HEK293 (cell line): ENCODE measurements around the gene HERC2.

Experiments
- BCL11A ChIP-seq: fragments of 450-650 bp; formaldehyde crosslinking; IDR thresholded peaks from 2 replicates; pipeline ENCODE4 v1.5.1; 2016; ENCODE audit warnings: low read depth, missing biosample characterization, missing genetic modification characterization
- CTCF ChIP-seq: fragments of 450-650 bp; formaldehyde crosslinking; IDR thresholded peaks from 2 replicates; pipeline ENCODE4 v1.5.1; 2016; ENCODE audit warnings: missing biosample characterization, missing genetic modification characterization
- TCF7L2 ChIP-seq: IDR thresholded peaks from 2 replicates; pipeline ENCODE4 v1.6.1; 2011; ENCODE audit warnings: low read depth, mild to moderate bottlenecking, inconsistent platforms, low read length, moderate library complexity, borderline replicate concordance
- ZBTB20 ChIP-seq: fragments of 450-650 bp; formaldehyde crosslinking; IDR thresholded peaks from 2 replicates; pipeline ENCODE4 v1.5.1; 2016; ENCODE audit warnings: missing biosample characterization, missing genetic modification characterization
- ZNF146 ChIP-seq: fragments of 450-650 bp; formaldehyde crosslinking; IDR thresholded peaks from 2 replicates; pipeline ENCODE4 v1.5.1; 2016; ENCODE audit warnings: missing biosample characterization, missing genetic modification characterization
- ZNF184 ChIP-seq: fragments of 450-650 bp; IDR thresholded peaks from 2 replicates; pipeline ENCODE4 v1.5.1; 2018; ENCODE audit warnings: missing biosample characterization, mild to moderate bottlenecking, missing genetic modification characterization
- ZNF274 ChIP-seq, 2 experiments: fragments of 200-500 bp in 1 of 2; fragments of 450-650 bp in 1 of 2; sonication (Bioruptor generic) in 1 of 2; formaldehyde crosslinking in 1 of 2; IDR thresholded peaks; 2 replicates each; pipeline versions ENCODE4 v1.5.1 to v1.6.1; 2014 to 2016; ENCODE audit warnings: borderline replicate concordance in 1 of 2, inconsistent platforms in 1 of 2, low read length in 1 of 2, missing biosample characterization in 1 of 2, missing genetic modification characterization in 1 of 2
- ZNF501 ChIP-seq: fragments of 450-650 bp; formaldehyde crosslinking; IDR thresholded peaks from 2 replicates; pipeline ENCODE4 v1.5.1; 2016; ENCODE audit warnings: missing biosample characterization, missing genetic modification characterization
- ZNF677 ChIP-seq: fragments of 450-650 bp; IDR thresholded peaks from 2 replicates; pipeline ENCODE4 v1.5.0; 2018; ENCODE audit warnings: missing biosample characterization, mild to moderate bottlenecking, missing genetic modification characterization, moderate library complexity
- ZNF707 ChIP-seq: fragments of 450-650 bp; formaldehyde crosslinking; IDR thresholded peaks from 2 replicates; pipeline ENCODE4 v1.5.1; 2016; ENCODE audit warnings: missing biosample characterization, missing genetic modification characterization

GRCh38 chr15:28181366-28181765 is 140.6 kb downstream of the HERC2 start:
- TF ChIP-seq ZBTB20 (tag by site-specific recombination) (no peak), CTCF (no peak), BCL11A (tag by site-specific recombination) (no peak), ZNF184 (tag by site-specific recombination) (no peak), ZNF146 (tag by site-specific recombination) (no peak), ZNF501 (tag by site-specific recombination) (no peak), ZNF274 (IDR thresholded peaks at IDR 0.05; ENCODE audit: low read length) (no peak), ZNF274 (tag by site-specific recombination; IDR thresholded peaks at IDR 0.05; ENCODE audit: borderline replicate concordance) (no peak), ZNF707 (tag by site-specific recombination) (no peak), TCF7L2 (no peak), ZNF677 (no peak)
